IMR-90 (cell line): ENCODE results near the gene TMEM43. TPM values are rescaled to one million over a fixed set of nuclear protein-coding genes. Genes with fewer than 3 reads are reported as not detected.

ENCODE experiments used
- ATAC-seq: fragments of 200-7000 bp; cut with Tn5 transposase; 2 replicates; pipeline ENCODE4 v1.9.1; 2020; ENCODE audit warnings: low read depth, mild to moderate bottlenecking, moderate library complexity
- BruUV-seq: library from RNA; stranded (reverse); fragments of 400-500 nt; replicated peaks from 2 replicates; lab custom pipeline; 2021; lab: Mats Ljungman, UMichigan
- CTCF ChIA-PET: fragments of 300-600 bp; formaldehyde crosslinking; extraction: SDS; loops from one replicate; lab custom pipeline; 2021; ENCODE audit warnings: antibody characterized with exemption; lab: Yijun Ruan, JAX
- POLR2A ChIA-PET: fragments of 300-600 bp; sonication (Branson Sonifier 250); formaldehyde crosslinking; loops from one replicate; lab custom pipeline; 2022; ENCODE audit warnings: antibody characterized with exemption; ENCODE audit not compliant: unreplicated experiment; lab: Charles Lee
- DNase-seq: peaks from one replicate; pipeline ENCODE4 v3.0.0; 2013
- H2AFZ ChIP-seq: replicated peaks from 2 replicates; pipeline ENCODE3; 2013; ENCODE audit warnings: low read length, mild to moderate bottlenecking; ENCODE audit not compliant: poor library complexity
- H2AK5ac ChIP-seq: 2 replicates; pipeline ENCODE4 v1.6.1; 2013; ENCODE audit warnings: low read depth, low read length, inconsistent platforms
- H2AK9ac ChIP-seq: replicated peaks from 2 replicates; pipeline ENCODE3; 2013; ENCODE audit warnings: mild to moderate bottlenecking, low read depth, low read length, moderate library complexity; ENCODE audit not compliant: poor library complexity
- H2BK120ac ChIP-seq: 2 replicates; pipeline ENCODE4 v1.6.1; 2013; ENCODE audit warnings: low read depth, low read length, inconsistent platforms
- H2BK15ac ChIP-seq: 3 replicates; pipeline ENCODE4 v1.6.1; 2013; ENCODE audit warnings: low read depth, low read length, inconsistent platforms
- H2BK20ac ChIP-seq: 2 replicates; pipeline ENCODE4 v1.6.1; 2013; ENCODE audit warnings: low read depth, mild to moderate bottlenecking, inconsistent platforms, low read length, moderate library complexity
- H2BK5ac ChIP-seq: 2 replicates; pipeline ENCODE4 v1.6.1; 2013; ENCODE audit warnings: mild to moderate bottlenecking, low read depth, low read length, inconsistent platforms; ENCODE audit not compliant: poor library complexity, severe bottlenecking
- H3K14ac ChIP-seq: replicated peaks from 2 replicates; pipeline ENCODE4 v1.6.1; 2013; ENCODE audit warnings: low read depth, low read length, inconsistent platforms
- H3K18ac ChIP-seq: 2 replicates; pipeline ENCODE4 v1.6.1; 2013; ENCODE audit warnings: low read depth, low read length, control low read depth
- H3K23ac ChIP-seq: 2 replicates; pipeline ENCODE4 v1.6.1; 2013; ENCODE audit warnings: low read depth, low read length, inconsistent platforms
- H3K27ac ChIP-seq: 2 replicates; pipeline ENCODE4 v1.5.1; 2013; ENCODE audit warnings: mild to moderate bottlenecking, control low read depth, low read length; ENCODE audit not compliant: insufficient read depth
- H3K27me3 ChIP-seq: 2 replicates; pipeline ENCODE4 v1.6.1; 2013; ENCODE audit warnings: low read length; ENCODE audit not compliant: control insufficient read depth, insufficient read depth
- H3K36me3 ChIP-seq: 2 replicates; pipeline ENCODE4 v1.6.1; 2013; ENCODE audit warnings: low read length, mixed read lengths; ENCODE audit not compliant: control insufficient read depth, insufficient read depth
- H3K4ac ChIP-seq: 2 replicates; pipeline ENCODE4 v1.6.1; 2013; ENCODE audit warnings: low read depth, low read length, inconsistent platforms
- H3K4me1 ChIP-seq: 2 replicates; pipeline ENCODE4 v1.6.1; 2013; ENCODE audit warnings: low read length, mixed read lengths; ENCODE audit not compliant: control insufficient read depth, insufficient read depth
- H3K4me2 ChIP-seq: 2 replicates; pipeline ENCODE4 v1.6.1; 2013; ENCODE audit warnings: low read depth, mild to moderate bottlenecking, control low read depth, low read length, moderate library complexity
- H3K4me3 ChIP-seq: 2 replicates; pipeline ENCODE4 v1.5.1; 2013; ENCODE audit warnings: low read depth, mild to moderate bottlenecking, control low read depth, low read length, moderate library complexity; ENCODE audit not compliant: insufficient read depth
- H3K56ac ChIP-seq: 2 replicates; pipeline ENCODE4 v1.6.1; 2013; ENCODE audit warnings: low read length, inconsistent platforms; ENCODE audit not compliant: insufficient read depth; ENCODE audit errors: extremely low read depth
- H3K79me1 ChIP-seq, 2 experiments: 2 replicates each; pipeline ENCODE4 v1.6.1; 2013; ENCODE audit warnings: low read length in 2 of 2, inconsistent platforms in 1 of 2, low read depth in 1 of 2
- H3K9ac ChIP-seq: 2 replicates; pipeline ENCODE4 v1.6.1; 2013; ENCODE audit warnings: low read depth, low read length, control low read depth
- H3K9me1 ChIP-seq: 2 replicates; pipeline ENCODE4 v1.6.1; 2013; ENCODE audit warnings: low read length, inconsistent platforms; ENCODE audit not compliant: insufficient read depth
- H3K9me3 ChIP-seq: 2 replicates; pipeline ENCODE4 v1.6.1; 2013; ENCODE audit warnings: low read length; ENCODE audit not compliant: control insufficient read depth, insufficient read depth
- H4K20me1 ChIP-seq: 2 replicates; pipeline ENCODE4 v1.6.1; 2013; ENCODE audit warnings: low read length, inconsistent platforms; ENCODE audit not compliant: insufficient read depth
- H4K5ac ChIP-seq: 2 replicates; pipeline ENCODE4 v1.6.1; 2013; ENCODE audit warnings: mild to moderate bottlenecking, low read depth, low read length, control low read depth
- H4K8ac ChIP-seq, 2 experiments: 2 replicates each; pipeline ENCODE4 v1.6.1; 2013; ENCODE audit warnings: low read depth in 2 of 2, low read length in 2 of 2, control low read depth in 1 of 2, inconsistent platforms in 1 of 2
- H4K91ac ChIP-seq: 2 replicates; pipeline ENCODE4 v1.6.1; 2013; ENCODE audit warnings: low read depth, low read length, inconsistent platforms; ENCODE audit not compliant: insufficient read depth
- CEBPB ChIP-seq: IDR thresholded peaks from 2 replicates; pipeline ENCODE4 v1.6.1; 2012; ENCODE audit warnings: low read depth, low read length, improper control_type of control experiment
- FOS ChIP-seq: fragments of 150-350 bp; IDR thresholded peaks from 2 replicates; pipeline ENCODE4 v1.6.1; 2016; ENCODE audit warnings: low read depth, low read length
- MAZ ChIP-seq: IDR thresholded peaks from 2 replicates; pipeline ENCODE4 v1.6.1; 2012; ENCODE audit warnings: low read depth, mild to moderate bottlenecking, low read length, improper control_type of control experiment, moderate library complexity, borderline replicate concordance
- MXI1 ChIP-seq: IDR thresholded peaks from 2 replicates; pipeline ENCODE4 v1.6.1; 2012; ENCODE audit warnings: low read depth, mild to moderate bottlenecking, low read length, moderate library complexity, borderline replicate concordance
- RAD21 ChIP-seq: IDR thresholded peaks from 2 replicates; pipeline ENCODE4 v1.6.1; 2012; ENCODE audit warnings: low read length, improper control_type of control experiment
- WGBS, 2 experiments: methylation state at CpG; one replicate each; pipeline versions ENCODE4 v1.1.5 to v1.1.7; 2013; ENCODE audit warnings: missing lambda C conversion rate in 2 of 2; ENCODE audit not compliant: insufficient read length in 1 of 2; ENCODE audit errors: extremely low coverage in 2 of 2; 5-methylcytosine and 5-hydroxymethylcytosine counted together
- dilution Hi-C: fragments of 300-500 bp; cut with HindIII; formaldehyde crosslinking; loops from one replicate; pipeline ENCODE4 v1.14.3; 2018; ENCODE audit warnings: low sequenced_read_pairs; ENCODE audit not compliant: unreplicated experiment
- in situ Hi-C: fragments of 300-500 bp; cut with MboI; formaldehyde crosslinking; loops from 3 replicates; pipeline ENCODE4 v1.14.3; 2019; ENCODE audit warnings: low sequenced_read_pairs, inconsistent platforms, mixed read lengths
- intact Hi-C: fragments of 100-400 bp; cut with micrococcal nuclease; formaldehyde crosslinking; loops from 2 replicates; pipeline ENCODE4 v1.10.0; 2022
- polyA plus RNA-seq, 3 experiments: library from polyadenylated mRNA; depleted of rRNA; stranded (reverse); fragments of >200 nt; gene quantifications; 2 replicates each; pipeline ENCODE4 v1.2.3, GENCODE V29; 2012; ENCODE audit warnings: low replicate concordance in 1 of 3
- total RNA-seq: library from RNA; depleted of rRNA; stranded (reverse); fragments of >200 nt; gene quantifications from 2 replicates; pipeline ENCODE4 v1.2.3, GENCODE V29; 2012

The TMEM43 gene
- total and polyA plus RNA-seq, 2 of the 4 experiments (the other 2 are of a cell fraction): 109 to 114 TPM

DNA sequence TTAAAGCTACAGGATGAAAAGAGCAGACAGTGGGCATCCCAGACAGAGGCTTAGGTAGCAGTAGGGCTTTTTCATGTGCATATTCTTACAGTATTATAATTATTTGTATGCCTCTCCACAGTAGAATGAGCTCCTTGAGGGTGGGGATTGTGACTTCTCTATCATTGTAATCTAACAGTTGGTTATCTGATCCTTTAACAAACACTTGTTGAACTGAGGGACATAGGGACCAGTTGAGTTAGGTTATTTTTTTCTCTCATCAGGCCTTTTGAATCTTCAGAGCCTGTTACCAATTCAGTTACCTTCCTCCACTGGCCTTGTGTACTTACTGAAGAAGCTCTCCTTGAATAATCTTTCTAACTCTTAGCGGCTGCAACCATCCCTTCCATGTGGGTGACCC is 54.9 kb downstream of the TMEM43 start (continued):
- TF ChIP-seq MXI1 (no peak), RAD21 (no peak), CEBPB (no peak), MAZ (no peak)

DNA sequence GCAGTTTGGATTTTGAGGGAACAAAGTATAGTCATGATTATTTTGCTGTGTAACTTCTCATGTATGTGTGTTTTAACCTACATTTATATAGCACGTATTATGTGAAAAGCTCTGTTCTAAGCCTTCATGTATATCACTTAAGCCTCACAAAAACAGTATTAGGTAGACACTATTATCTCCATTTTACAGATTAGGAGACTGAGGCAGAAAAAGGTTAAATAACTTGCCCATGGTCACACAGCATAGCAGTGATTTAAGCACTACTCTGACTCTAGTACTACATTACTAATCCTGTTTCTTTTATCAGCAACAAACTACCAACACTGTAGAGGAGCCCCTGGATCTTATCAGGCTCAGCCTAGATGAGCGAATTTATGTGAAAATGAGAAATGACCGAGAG is 56.4 kb downstream of the TMEM43 start:
- Histone ChIP-seq H4K5ac (no peak overlapping the region), H3K27me3 (no peaks in the 10 kb centered on the region), H3K9me3 (no peaks in the 10 kb centered on the region), H3K18ac (no peak overlapping the region), H3K14ac (no peak overlapping the region), H3K9me1 (no peaks in the 10 kb centered on the region; the same call in 1 of the 2 replicates), H3K27ac (no peak overlapping the region), H4K20me1 (no peaks in the 10 kb centered on the region; the same call in 1 of the 2 replicates), H2AK5ac (no peak overlapping the region), H2BK20ac (no peak overlapping the region), H2AK9ac (no peak overlapping the region), H3K4ac (no peak overlapping the region), H3K23ac (no peak overlapping the region), H4K91ac (no peak overlapping the region), H2AFZ (no peak overlapping the region), H2BK15ac (no peak overlapping the region), H4K8ac (no peak overlapping the region), H3K56ac (no peak overlapping the region), H2BK5ac (no peak overlapping the region), H3K4me1 (peaks cover 2% of the 10 kb centered on the region; the same call in 1 of the 2 replicates), H3K4me2 (no peak overlapping the region), H3K9ac (no peak overlapping the region), H3K79me1 (peaks cover 22 to 36% of the 10 kb centered on the region in 2 experiments), H2BK120ac (no peak overlapping the region), H3K36me3 (peaks cover 9% of the 10 kb centered on the region), H3K4me3 (no peak overlapping the region)
- ATAC-seq (no peak), DNase-seq (no peak)
- ChIA-PET CTCF (no interaction called here), POLR2A (no interaction called here)
- WGBS, 2 experiments: no CpG with 5 or more reads among the region's 3 CpGs
- no TSS peak for BruUV-seq
- intact Hi-C loops (no loop called here), dilution Hi-C loops (no loop called here), in situ Hi-C loops (no loop called here)
- no peak for TF ChIP-seq CEBPB
- no peak for TF ChIP-seq FOS
